Activated CD4-positive, alpha-beta memory T cell treated with anti-CD3 and anti-CD28 coated beads, Interleukin-2, amount 10 ng/mL, durations not matched to agents 7 days and 5 days (primary cell): Measurements from ENCODE around the gene RCAN1. TPM values are rescaled to one million over a fixed set of nuclear protein-coding genes. Genes with fewer than 3 reads are reported as not detected.

ENCODE experiments used
- CTCF ChIA-PET: fragments of 350-600 bp; sonication (Branson Sonifier 250); formaldehyde crosslinking; loops from one replicate; lab custom pipeline; 2021; ENCODE audit warnings: antibody characterized with exemption, inconsistent platforms; lab: Charles Lee
- POLR2A ChIA-PET: fragments of 350-600 bp; sonication (Branson Sonifier 250); formaldehyde crosslinking; loops from one replicate; lab custom pipeline; 2021; ENCODE audit warnings: antibody characterized with exemption; lab: Charles Lee
- DNase-seq: peaks from one replicate; pipeline ENCODE4 v3.0.0-alpha.2; 2020
- H3K27ac Mint-ChIP-seq: one replicate; pipeline ENCODE4 v1.8.0; 2021; ENCODE audit warnings: mild to moderate bottlenecking, mixed read lengths
- H3K27me3 Mint-ChIP-seq: one replicate; pipeline ENCODE4 v1.8.0; 2021; ENCODE audit warnings: mixed read lengths
- H3K36me3 Mint-ChIP-seq: one replicate; pipeline ENCODE4 v1.8.0; 2021; ENCODE audit warnings: low read depth, mixed read lengths
- H3K4me1 Mint-ChIP-seq: one replicate; pipeline ENCODE4 v1.8.0; 2021; ENCODE audit warnings: mixed read lengths
- H3K4me3 Mint-ChIP-seq: one replicate; pipeline ENCODE4 v1.8.0; 2021; ENCODE audit warnings: mild to moderate bottlenecking, mixed read lengths
- H3K9me3 Mint-ChIP-seq: one replicate; pipeline ENCODE4 v1.8.0; 2021; ENCODE audit warnings: mixed read lengths
- total RNA-seq, 2 experiments: library from RNA; stranded (reverse); gene quantifications; one replicate each; pipeline ENCODE4 v1.2.3, GENCODE V29; 2021

RCAN1 gene
- total RNA-seq, 2 experiments from 2014 or later: 8.3 to 8.8 TPM

DNA sequence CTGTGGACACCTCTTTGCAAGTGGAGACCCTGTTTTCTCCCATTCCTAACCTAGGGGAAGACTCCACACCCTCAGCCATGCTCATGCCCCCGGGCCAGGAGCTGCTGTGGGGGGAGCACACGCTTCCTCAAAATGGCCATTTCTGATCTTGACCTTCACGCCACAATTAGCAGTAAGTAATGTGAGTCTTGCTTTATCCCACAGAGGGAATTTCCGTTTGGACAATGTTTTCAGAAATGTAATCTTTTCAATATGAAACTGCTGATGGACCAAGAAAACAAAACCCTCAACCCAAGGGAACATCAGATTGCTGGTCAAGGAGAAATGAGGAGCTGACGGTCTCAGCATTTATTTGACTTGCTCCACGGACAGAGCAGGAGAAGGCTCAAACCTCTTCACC, 94.6 kb downstream of the RCAN1 start:
- H3K36me3 Mint-ChIP-seq: no peaks in the 10 kb centered on the region
- H3K27ac Mint-ChIP-seq: no peak overlapping the region
- H3K4me3 Mint-ChIP-seq: no peak overlapping the region
- POLR2A ChIA-PET: no interaction called here
- no peak for DNase-seq
- CTCF ChIA-PET: no interaction called here
- no peaks in the 10 kb centered on the region for H3K9me3 Mint-ChIP-seq
- H3K4me1 Mint-ChIP-seq: peaks cover 14% of the 10 kb centered on the region
- no peaks in the 10 kb centered on the region for H3K27me3 Mint-ChIP-seq

DNA sequence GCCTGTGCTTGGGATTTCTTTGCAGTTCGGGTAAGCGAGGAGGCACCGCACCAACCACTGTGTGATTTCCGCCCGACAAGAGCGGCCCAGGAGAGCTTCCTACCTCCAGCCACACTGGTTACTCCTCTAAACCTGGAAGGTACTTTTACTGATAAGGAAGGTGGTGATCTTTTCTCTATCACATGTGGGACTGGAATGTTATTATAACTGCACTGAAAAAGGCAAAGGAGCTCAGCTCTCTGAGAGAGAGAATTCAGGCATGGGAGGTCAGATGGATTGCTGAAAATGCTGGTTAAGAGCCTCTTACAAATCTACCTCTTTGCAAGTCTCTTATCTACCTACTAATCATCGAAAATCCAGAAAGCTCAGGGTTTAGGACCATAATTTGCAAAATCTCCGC, 95.2 kb downstream of the RCAN1 start:
- POLR2A ChIA-PET: no interaction called here
- Mint-ChIP-seq H3K4me1 (peaks cover 14% of the 10 kb centered on the region), H3K27me3 (no peaks in the 10 kb centered on the region)

DNA sequence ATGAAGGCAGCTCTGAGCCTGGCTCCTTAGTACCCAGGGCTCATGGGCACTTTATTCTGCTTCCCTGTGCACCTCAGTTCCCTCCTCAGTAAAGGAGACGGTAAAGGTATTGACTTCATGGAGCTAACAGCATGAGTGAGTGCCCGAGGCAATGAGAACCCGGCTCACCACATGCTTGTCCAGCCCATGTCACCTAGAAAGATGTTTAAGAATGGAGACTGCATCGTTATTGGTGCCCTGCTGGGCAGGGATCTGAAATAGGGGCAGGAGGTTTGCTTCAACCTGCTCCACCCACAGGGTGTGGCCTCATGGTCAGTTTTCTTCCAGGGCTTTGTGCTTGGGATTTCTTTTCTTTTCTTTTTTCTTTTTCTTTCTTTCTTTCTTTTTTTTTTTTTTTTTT, 95.9 kb downstream of the RCAN1 start:
- H3K27ac Mint-ChIP-seq: no peak overlapping the region
- peaks cover 14% of the 10 kb centered on the region for H3K4me1 Mint-ChIP-seq
- H3K9me3 Mint-ChIP-seq: no peaks in the 10 kb centered on the region
- ChIA-PET POLR2A (no interaction called here), CTCF (no interaction called here)
- no peak for DNase-seq
- H3K4me3 Mint-ChIP-seq: no peak overlapping the region
- H3K27me3 Mint-ChIP-seq: no peaks in the 10 kb centered on the region
- H3K36me3 Mint-ChIP-seq: no peaks in the 10 kb centered on the region

More for the DNA sequence above, 95.2 kb downstream of the RCAN1 start:
- CTCF ChIA-PET: no interaction called here
- Mint-ChIP-seq H3K9me3 (no peaks in the 10 kb centered on the region), H3K4me3 (no peak overlapping the region), H3K27ac (no peak overlapping the region), H3K36me3 (no peaks in the 10 kb centered on the region)
- no peak for DNase-seq

DNA sequence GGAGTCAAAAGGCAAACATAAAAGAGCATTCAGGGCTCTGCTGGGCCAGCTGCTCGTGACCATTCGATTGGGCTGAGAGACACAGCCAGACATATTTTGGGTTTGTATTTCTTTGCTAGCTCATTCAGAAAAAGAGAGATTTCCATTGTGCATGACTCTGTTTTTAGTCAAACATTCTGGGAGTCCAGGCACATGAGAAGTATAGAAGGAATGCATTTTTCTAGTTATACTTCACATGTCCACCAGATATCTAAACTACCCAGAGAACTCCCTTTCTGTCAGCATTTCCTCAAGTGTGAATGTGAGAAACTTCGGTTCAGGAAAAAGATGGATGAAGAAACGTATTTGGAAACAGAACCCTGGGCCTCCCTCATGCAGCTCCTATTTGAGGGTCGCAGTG, 96.6 kb downstream of the RCAN1 start:
- no peaks in the 10 kb centered on the region for H3K9me3 Mint-ChIP-seq
- H3K4me3 Mint-ChIP-seq: no peak overlapping the region

DNA sequence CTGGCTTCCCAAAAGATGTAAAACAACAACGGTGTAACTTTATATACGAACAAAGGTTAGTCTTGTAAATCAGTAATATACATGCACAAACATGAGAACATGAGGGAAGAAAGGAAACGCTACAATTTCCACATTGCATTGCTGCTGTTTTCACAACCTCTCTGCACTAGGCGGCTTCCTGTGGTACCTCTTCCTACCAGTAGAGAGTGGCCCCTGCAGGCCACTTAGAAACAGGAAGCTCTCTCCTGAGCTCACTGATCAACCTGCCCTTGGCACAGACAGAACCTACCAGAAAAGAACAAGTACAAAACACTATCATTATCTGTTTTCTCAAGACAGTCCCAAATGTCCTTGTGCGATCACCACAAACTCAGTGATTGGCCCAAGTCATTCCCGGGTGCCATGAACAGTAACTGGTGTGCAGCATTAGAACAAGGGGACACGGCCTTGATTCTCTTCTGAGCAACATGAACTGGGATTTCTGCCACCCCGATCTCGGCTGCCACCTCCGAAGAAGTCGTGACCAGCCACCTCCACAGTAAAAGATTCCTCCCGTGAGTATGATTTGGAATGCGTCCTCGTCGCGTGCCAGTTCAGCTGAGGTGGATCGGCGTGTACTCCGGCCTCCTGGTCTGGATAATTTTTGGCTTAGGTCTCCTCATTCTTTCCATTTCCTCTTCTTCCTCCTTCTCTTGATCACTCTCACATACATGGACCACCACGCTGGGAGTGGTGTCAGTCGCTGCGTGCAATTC, 97.2 kb downstream of the RCAN1 start:
- H3K9me3 Mint-ChIP-seq: no peaks in the 10 kb centered on the region
- H3K4me1 Mint-ChIP-seq: peaks cover 14% of the 10 kb centered on the region
- H3K4me3 Mint-ChIP-seq: no peak overlapping the region
- CTCF ChIA-PET: interaction anchor here (0.8 to 1.6 kb wide), 4 partner anchors 9 to 85 kb away, joined by 3 to 6 read pairs (median 4); no protein-coding TSS in a partner anchor
- peaks cover 2% of the 10 kb centered on the region for H3K27me3 Mint-ChIP-seq
- no peak overlapping the region for H3K27ac Mint-ChIP-seq
- POLR2A ChIA-PET: no interaction called here
- peak; percentile 35 for DNase-seq
- no peaks in the 10 kb centered on the region for H3K36me3 Mint-ChIP-seq

More for the DNA sequence above, 96.6 kb downstream of the RCAN1 start:
- POLR2A ChIA-PET: no interaction called here
- H3K4me1 Mint-ChIP-seq: peaks cover 14% of the 10 kb centered on the region
- H3K27me3 Mint-ChIP-seq: peaks cover 2% of the 10 kb centered on the region
- no peak overlapping the region for H3K27ac Mint-ChIP-seq
- H3K36me3 Mint-ChIP-seq: no peaks in the 10 kb centered on the region
- CTCF ChIA-PET: interaction anchor here (1.0 to 1.6 kb wide), 2 partner anchors 8 to 23 kb away, joined by 3 to 6 read pairs; no protein-coding TSS in a partner anchor
- no peak for DNase-seq

DNA sequence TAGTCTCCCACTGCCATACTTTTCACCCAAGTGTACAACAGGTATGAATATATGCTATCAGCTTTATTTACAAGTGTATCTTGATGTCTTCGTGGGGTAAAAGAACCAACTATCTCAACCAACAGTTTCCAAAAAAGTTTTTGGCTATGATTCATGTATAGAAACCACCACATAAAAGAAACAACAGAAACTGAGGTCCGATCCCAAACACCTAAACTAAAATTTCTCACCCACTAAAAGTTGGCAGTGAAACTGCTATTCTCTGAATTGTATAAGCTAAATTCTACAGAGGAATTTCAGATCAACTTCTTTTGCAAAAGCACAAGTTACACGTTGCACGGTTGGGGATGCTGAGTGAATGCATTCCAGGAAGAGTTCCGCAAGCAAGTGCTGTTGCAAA, 97.9 kb downstream of the RCAN1 start:
- Mint-ChIP-seq H3K27ac (no peak overlapping the region), H3K4me1 (peaks cover 14% of the 10 kb centered on the region), H3K9me3 (no peaks in the 10 kb centered on the region), H3K4me3 (no peak overlapping the region), H3K36me3 (no peaks in the 10 kb centered on the region), H3K27me3 (peaks cover 2% of the 10 kb centered on the region)
- CTCF ChIA-PET: interaction anchor here (1.2 to 1.6 kb wide), 2 partner anchors 9 to 20 kb away, joined by 4 to 6 read pairs; no protein-coding TSS in a partner anchor
- DNase-seq: no peak
- POLR2A ChIA-PET: no interaction called here

DNA sequence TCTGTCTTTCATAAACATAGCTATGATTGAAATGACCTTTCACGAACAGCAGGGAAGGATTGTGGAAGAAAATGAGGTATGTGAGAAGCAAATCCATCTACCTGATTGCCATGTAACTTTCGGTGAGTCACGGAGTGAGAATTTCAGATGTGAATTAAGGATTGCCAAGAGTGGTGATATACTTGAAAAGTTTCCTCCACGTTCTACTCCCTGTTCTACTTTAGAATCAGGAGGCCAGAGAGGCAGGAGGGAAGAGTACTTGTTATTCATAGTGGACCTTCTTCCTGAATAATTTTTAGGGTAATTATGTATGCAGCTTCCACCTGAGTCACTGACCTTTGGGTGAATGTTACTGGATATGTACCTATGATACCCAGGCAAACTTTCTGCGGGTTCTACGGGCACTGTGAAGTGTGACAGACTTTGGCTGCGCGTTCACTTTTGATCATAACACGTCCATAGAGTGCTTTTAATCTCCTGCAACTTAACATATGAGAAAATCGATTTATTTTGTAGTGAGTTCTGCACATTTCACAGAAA, 100.3 kb downstream of the RCAN1 start:
- CTCF ChIA-PET: no interaction called here
- no peak overlapping the region for H3K4me3 Mint-ChIP-seq
- H3K36me3 Mint-ChIP-seq: no peaks in the 10 kb centered on the region

DNA sequence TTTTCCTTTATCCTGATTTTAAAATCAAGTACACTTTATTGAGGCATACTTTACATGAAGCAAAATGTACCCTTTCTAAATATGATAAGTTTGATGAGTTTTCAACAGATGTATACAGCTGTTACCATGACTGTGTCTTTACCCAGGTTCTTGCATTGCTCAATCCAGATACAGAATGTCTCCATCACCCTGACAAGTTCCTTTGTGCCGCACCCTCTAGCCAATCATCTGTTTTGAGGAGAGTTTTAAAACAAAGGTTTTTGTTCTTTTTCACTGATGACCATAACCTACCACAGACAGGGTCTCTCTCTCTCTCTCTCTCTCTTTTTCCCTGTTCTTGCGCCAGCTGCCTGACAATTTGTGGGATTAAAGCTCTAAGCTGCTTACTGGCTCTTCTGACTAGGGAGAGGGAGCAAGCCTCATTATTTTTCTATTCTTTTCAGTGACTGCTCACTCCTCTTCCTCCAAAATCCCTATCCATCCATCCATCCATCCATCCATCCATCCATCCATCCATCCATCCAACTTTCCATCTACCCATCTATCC, 101.7 kb downstream of the RCAN1 start:
- no peak for DNase-seq
- H3K27me3 Mint-ChIP-seq: peaks cover 2% of the 10 kb centered on the region
- CTCF ChIA-PET: no interaction called here
- peaks cover 14% of the 10 kb centered on the region for H3K4me1 Mint-ChIP-seq
- no peaks in the 10 kb centered on the region for H3K9me3 Mint-ChIP-seq
- no peaks in the 10 kb centered on the region for H3K36me3 Mint-ChIP-seq
- no peak overlapping the region for H3K4me3 Mint-ChIP-seq
- POLR2A ChIA-PET: no interaction called here
- no peak overlapping the region for H3K27ac Mint-ChIP-seq

More for the DNA sequence above, 100.3 kb downstream of the RCAN1 start:
- Mint-ChIP-seq H3K9me3 (no peaks in the 10 kb centered on the region), H3K27ac (no peak overlapping the region), H3K4me1 (peaks cover 14% of the 10 kb centered on the region), H3K27me3 (peaks cover 2% of the 10 kb centered on the region)
- DNase-seq: no peak
- POLR2A ChIA-PET: no interaction called here

DNA sequence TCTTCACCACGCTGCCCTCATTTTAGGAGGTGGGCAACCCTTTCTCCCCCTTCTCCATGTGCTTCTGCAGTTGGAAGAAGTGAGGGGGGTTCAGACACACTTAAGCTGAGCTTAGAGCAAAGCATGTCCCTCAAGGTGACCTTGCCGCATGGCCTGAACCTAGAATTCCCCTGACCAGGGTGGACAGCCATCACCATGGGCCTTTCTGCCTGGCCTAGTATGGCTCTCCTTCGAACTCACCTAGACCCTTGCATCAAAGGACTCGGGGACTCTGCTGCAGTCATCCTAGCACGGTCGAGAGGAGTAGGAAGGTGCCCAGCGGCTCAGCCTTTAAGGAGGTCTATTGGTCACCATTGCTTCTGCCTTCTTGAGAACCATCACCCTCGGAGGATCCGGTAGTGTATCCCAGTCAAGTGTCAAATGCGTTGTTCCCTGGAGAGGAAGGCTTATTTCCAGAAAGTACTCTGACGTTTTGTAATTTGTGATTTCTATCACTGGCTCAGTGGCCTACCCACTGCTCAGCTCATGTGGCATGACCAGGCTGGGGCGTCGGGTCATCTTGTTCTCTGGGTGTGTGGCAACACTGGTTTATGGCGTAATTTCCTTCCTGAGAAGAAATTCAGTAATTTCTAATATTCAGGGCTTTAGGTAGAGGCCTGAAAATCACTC, 103.0 kb downstream of the RCAN1 start, which contains the start of gene KCNE1:
TSS of gene KCNE1 (minus strand) at position 424 of the 669 bp plus-strand sequence. CDS start 62,576 bp downstream, outside the sequence.
- no peak for DNase-seq
- H3K27ac Mint-ChIP-seq: no peak within 1 kb of the TSS
- CTCF ChIA-PET: no interaction called here
- peaks cover 2% of the 10 kb centered on the region for H3K27me3 Mint-ChIP-seq
- no peak within 1 kb of the TSS for H3K4me3 Mint-ChIP-seq
- H3K4me1 Mint-ChIP-seq: peaks cover 2% of the 10 kb centered on the region
- no peaks in the 10 kb centered on the region for H3K36me3 Mint-ChIP-seq
- H3K9me3 Mint-ChIP-seq: no peaks in the 10 kb centered on the region
- POLR2A ChIA-PET: no interaction called here

DNA sequence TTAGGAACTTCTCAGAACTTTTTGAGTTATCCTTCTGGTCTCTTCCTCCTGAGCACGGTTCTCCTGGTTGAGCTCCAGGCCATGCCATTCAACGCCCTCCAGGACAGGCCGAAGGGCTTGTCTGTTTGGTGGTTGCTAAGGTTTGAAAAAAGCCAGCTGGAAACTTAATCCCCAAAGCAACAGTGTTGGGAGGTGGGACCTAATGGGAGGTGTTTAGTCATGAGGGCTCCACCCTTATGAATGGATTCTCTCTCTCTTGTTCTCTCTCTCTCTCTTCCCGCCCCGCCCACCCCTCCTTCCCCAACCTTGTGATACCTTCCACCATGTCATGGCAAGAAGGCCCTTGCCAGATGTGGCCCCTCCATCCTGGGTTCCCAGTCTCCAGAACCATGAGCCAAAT, 103.7 kb downstream of the RCAN1 start:
- Mint-ChIP-seq H3K4me3 (no peak overlapping the region), H3K4me1 (no peaks in the 10 kb centered on the region), H3K9me3 (no peaks in the 10 kb centered on the region), H3K27ac (no peak overlapping the region), H3K36me3 (no peaks in the 10 kb centered on the region), H3K27me3 (peaks cover 2% of the 10 kb centered on the region)
- ChIA-PET CTCF (interaction anchor here (0.9 to 1.1 kb wide), 2 partner anchors 14 to 91 kb away, joined by 3 to 5 read pairs; no protein-coding TSS in a partner anchor), POLR2A (no interaction called here)
- no peak for DNase-seq

DNA sequence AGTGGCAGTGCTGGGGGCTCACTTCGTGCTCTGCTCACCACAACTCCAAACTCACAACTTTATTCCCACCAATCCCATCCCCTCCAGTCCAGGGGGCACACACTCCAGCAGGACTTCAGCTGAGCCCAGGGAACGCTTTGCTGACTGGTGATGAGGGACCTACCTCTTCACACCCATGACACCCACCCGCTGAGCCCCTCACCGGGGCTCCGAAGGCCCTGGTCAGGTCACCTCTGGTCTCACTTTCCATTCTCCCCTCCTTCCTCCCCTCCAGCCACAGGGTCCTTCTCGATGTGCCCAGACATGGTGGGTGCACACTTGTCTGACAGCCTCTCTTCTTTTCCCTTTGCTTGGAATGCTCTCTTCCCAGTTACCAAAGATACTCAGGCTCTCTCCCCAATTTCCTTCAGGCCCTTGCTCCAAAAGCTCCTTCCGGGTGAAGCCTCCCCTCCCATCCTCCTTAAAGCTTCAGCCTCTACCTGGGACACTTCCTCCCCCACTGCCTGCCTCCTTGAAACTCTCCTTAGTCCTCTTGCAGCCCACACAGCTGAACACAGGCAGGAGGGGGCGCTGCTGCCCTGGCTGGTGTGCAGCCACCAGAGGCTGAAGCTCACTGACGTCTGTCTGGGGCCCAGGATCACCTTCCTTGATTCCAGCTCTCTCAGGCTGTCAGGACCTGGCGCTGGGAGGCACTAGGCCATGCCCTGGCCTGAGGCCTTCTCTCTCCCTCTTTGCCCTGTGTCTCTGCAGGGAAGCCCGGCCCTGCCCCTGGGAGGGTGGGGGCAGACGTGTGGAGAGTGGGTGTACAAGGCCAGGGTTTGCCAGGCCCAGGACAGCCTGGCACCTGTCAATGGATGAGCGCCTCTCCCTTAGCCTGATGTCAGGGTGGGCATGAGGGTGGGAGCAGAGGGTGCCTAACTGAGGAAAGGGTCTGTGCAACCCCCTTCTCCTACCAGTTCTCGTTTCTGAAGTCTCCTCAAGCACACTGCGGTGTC, 104.5 kb downstream of the RCAN1 start:
- H3K4me1 Mint-ChIP-seq: no peaks in the 10 kb centered on the region
- H3K27me3 Mint-ChIP-seq: peaks cover 2% of the 10 kb centered on the region
- peak; percentile 34 for DNase-seq
- H3K27ac Mint-ChIP-seq: no peak overlapping the region
- CTCF ChIA-PET: interaction anchor here (0.7 to 1.1 kb wide), 3 partner anchors 13 to 92 kb away, joined by 3 to 5 read pairs (median 3); no protein-coding TSS in a partner anchor
- no peaks in the 10 kb centered on the region for H3K9me3 Mint-ChIP-seq
- H3K36me3 Mint-ChIP-seq: no peaks in the 10 kb centered on the region
- POLR2A ChIA-PET: no interaction called here
- no peak overlapping the region for H3K4me3 Mint-ChIP-seq

DNA sequence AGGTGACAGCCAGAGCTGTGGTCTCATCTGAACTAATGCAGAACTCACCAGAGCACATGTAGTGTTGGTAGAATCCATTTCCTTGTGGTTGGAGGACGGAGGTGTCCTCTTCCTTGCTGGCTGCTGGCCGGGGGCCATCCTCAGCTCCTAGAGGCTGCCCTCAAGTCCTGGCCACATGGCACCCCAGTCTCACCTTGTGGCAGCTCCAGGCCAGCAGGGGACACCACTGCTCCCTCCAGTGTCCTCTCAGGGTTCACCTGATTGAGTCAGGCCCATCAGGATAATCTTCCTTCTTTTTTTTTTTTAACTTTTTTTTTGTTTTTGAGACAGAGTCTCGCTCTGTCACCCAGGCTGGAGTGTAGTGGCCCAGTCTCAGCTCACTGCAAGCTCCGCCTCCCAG, 105.8 kb downstream of the RCAN1 start:
- Mint-ChIP-seq H3K27ac (no peak overlapping the region), H3K36me3 (no peaks in the 10 kb centered on the region), H3K27me3 (peaks cover 2% of the 10 kb centered on the region), H3K9me3 (no peaks in the 10 kb centered on the region), H3K4me3 (no peak overlapping the region), H3K4me1 (no peaks in the 10 kb centered on the region)
- CTCF ChIA-PET: interaction anchor here (1.3 kb wide), 1 partner anchor 10 kb away, joined by 3 read pairs; no protein-coding TSS in a partner anchor
- no peak for DNase-seq
- POLR2A ChIA-PET: no interaction called here
